Thyroid gland (tissue), 4 donors: ENCODE results near the gene GPBP1.

Experiments
- CTCF ChIP-seq, 6 experiments: fragments of 200-600 bp in 3 of 6; fragments of 450-650 bp in 3 of 6; sonication (generic) in 3 of 6; IDR thresholded peaks; one replicate each; pipeline ENCODE4 v1.5.1; 2016 to 2019; ENCODE audit warnings: antibody characterized with exemption in 6 of 6, mild to moderate bottlenecking in 2 of 6, inconsistent platforms in 1 of 6, moderate library complexity in 1 of 6
- POLR2A ChIP-seq, 2 donors: fragments of 450-650 bp; IDR thresholded peaks; one replicate each; pipeline ENCODE4 v1.6.1; 2017; ENCODE audit warnings: antibody characterized with exemption in 2 of 2, mild to moderate bottlenecking in 2 of 2, moderate library complexity in 1 of 2

GRCh38 chr5:57299986-57300385 is 126.1 kb downstream of the GPBP1 start:
- TF ChIP-seq CTCF (IDR thresholded peaks at IDR 0.05) (no peak), POLR2A (IDR thresholded peaks at IDR 0.05) (no peak)
